Pancreas (tissue), 10 donors: Measurements from ENCODE around the gene ADORA2A. TPM values are rescaled to one million over a fixed set of nuclear protein-coding genes. Genes with fewer than 3 reads are reported as not detected.
"Not testable (repeated sequence)": the region's sequence is repeated elsewhere in the genome, so short reads cannot be mapped to it uniquely, and the experiment has no call there.

Experiments used
- ATAC-seq, 4 donors: fragments of 200-7000 bp; cut with Tn5 transposase; one replicate each; pipeline versions ENCODE4 v1.8.0 to v1.9.1; 2020; ENCODE audit warnings: mild to moderate bottlenecking in 4 of 4, moderate library complexity in 4 of 4
- DNase-seq, 6 donors: peaks; one replicate each; pipeline ENCODE4 v3.0.0-alpha.2; 2020
- FAIRE-seq: peaks from 2 replicates; lab custom pipeline; 2012; peaks lifted over from hg19 to GRCh38; lab: Jason Lieb, UNC
- H3K27ac ChIP-seq, 4 donors: fragments of 200-600 bp; sonication (generic); 1 replicate in 3 of 4; 2 replicates in 1 of 4; pipeline versions ENCODE4 v1.5.0 to v1.8.0; 2020
- H3K27me3 ChIP-seq, 4 donors: fragments of 200-600 bp; one replicate each; pipeline ENCODE4 v1.8.0; 2021
- H3K36me3 ChIP-seq, 3 donors: fragments of 200-600 bp; sonication (generic) in 1 of 3; one replicate each; pipeline versions ENCODE4 v1.5.0 to v1.8.0; 2020 to 2021
- H3K4me1 ChIP-seq, 3 donors: fragments of 200-600 bp; one replicate each; pipeline ENCODE4 v1.8.0; 2021
- H3K4me3 ChIP-seq, 4 donors: fragments of 200-600 bp; sonication (generic) in 2 of 4; one replicate each; pipeline versions ENCODE4 v1.5.0 to v1.8.0; 2020 to 2021
- H3K9me3 ChIP-seq, 4 donors: fragments of 200-600 bp; one replicate each; pipeline ENCODE4 v1.8.0; 2021
- WGBS, 2 donors: extraction: QIAGEN DNeasy Blood & Tissue Kit; methylation state at CpG; one replicate each; pipeline ENCODE4 v1.1.7; 2013; 5-methylcytosine and 5-hydroxymethylcytosine counted together
- intact Hi-C, 3 donors: fragments of 100-400 bp; cut with DNase I; formaldehyde crosslinking; loops; one replicate each; pipeline versions ENCODE4 v1.11.1 to v1.14.2; 2022
- polyA plus RNA-seq, 2 donors: library from polyadenylated mRNA; stranded (reverse); fragments of 200-250 nt; gene quantifications; one replicate each; pipeline ENCODE4 v1.2.3, GENCODE V29; 2013
- total RNA-seq, 6 donors: library from RNA; stranded (reverse); fragmentation: NEBNext Ultra II Directional in 4 of 6; extraction: Animal tissue kit (Norgen Biotek cat#: 25700) in 4 of 6; gene quantifications; one replicate each; pipeline versions ENCODE4 v1.2.1 to v1.2.4, GENCODE V29; 2021 to 2023
- TF ChIP-seq, protein P1 (sequence below), 4 donors: fragments of 200-600 bp; sonication (generic) in 3 of 4; IDR thresholded peaks; one replicate each; pipeline versions ENCODE4 v1.5.0 to v1.8.0; 2021; ENCODE audit warnings: antibody characterized with exemption in 4 of 4
- donor health status: healthy with polysubstance abuse.
- donor health status: DM: no; HTN: no; CAD: no; lungs with moderate emphysema.
- donor health status: DM: no; HTN: no; CAD: no.
- donor health status: control.
- donor health status: control.
- donor health status: Bipolar disorder and iron deficiency.
- donor health status: DM: yes; HTN: yes; CAD: no.
- donor health status: DM: no; HTN: no; CAD: no.
- donor health status: DM: no; HTN: no; CAD: no.
- donor health status: DM: yes; HTN: yes; CAD: no.

Gene ADORA2A
- total and polyA plus RNA-seq, 8 donors: 0.85 to 10.4 (median 1.6) TPM

DNA sequence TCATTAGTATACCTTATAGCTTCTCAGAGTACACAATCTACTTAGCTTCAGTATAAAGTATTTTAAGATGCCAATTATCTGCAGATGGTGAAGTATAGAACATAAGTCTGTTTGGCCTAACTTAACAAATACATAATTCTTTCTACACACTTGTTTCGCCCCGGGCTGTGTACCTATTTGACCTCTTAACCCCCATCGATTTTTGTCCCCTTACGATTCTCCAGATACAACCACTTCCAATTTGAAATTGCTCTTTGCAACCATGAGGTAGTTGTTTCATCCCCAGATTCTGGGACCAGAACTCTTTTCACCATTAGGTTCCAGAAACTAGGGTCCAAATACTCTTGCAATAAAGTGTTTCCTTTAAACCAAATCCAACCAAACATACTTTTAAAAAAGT, 57.8 kb downstream of the ADORA2A start:
- WGBS, 2 donors: 76 to 85% methylated on average over 4 of the region's 4 CpGs
- no peak for ATAC-seq
- Histone ChIP-seq H3K36me3 (no peaks in the 10 kb centered on the region), H3K27ac (no peak overlapping the region), H3K9me3 (no peaks in the 10 kb centered on the region), H3K4me1 (peaks cover 0 to 16% (median 6%) of the 10 kb centered on the region in 3 donors), H3K27me3 (no peaks in the 10 kb centered on the region), H3K4me3 (no peak overlapping the region)
- no peak for DNase-seq
- TF ChIP-seq, protein P1, sequence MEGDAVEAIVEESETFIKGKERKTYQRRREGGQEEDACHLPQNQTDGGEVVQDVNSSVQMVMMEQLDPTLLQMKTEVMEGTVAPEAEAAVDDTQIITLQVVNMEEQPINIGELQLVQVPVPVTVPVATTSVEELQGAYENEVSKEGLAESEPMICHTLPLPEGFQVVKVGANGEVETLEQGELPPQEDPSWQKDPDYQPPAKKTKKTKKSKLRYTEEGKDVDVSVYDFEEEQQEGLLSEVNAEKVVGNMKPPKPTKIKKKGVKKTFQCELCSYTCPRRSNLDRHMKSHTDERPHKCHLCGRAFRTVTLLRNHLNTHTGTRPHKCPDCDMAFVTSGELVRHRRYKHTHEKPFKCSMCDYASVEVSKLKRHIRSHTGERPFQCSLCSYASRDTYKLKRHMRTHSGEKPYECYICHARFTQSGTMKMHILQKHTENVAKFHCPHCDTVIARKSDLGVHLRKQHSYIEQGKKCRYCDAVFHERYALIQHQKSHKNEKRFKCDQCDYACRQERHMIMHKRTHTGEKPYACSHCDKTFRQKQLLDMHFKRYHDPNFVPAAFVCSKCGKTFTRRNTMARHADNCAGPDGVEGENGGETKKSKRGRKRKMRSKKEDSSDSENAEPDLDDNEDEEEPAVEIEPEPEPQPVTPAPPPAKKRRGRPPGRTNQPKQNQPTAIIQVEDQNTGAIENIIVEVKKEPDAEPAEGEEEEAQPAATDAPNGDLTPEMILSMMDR (IDR thresholded peaks at IDR 0.05): no peak
- intact Hi-C loops: no loop called here
- FAIRE-seq: no peak

DNA sequence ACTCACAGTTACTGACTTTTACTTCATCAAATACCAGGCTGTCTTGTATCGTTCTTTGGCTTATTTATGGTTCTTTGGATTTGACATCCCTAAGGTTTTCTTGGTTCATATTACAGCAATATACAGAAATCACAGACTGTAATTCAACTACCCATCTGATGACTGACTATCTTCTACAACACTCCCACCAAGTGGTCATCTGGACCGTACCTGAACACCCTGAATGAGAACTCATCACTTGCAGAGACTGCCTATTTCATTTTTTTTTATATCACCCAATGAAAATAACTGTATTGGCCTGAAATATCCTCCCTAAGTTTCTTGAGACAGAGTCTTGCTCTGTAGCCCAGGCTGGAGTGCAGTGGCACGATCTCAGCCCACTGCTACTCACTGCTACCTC, 58.2 kb downstream of the ADORA2A start:
- Histone ChIP-seq H3K4me3 (no peak overlapping the region), H3K36me3 (no peaks in the 10 kb centered on the region), H3K27me3 (no peaks in the 10 kb centered on the region), H3K27ac (no peak overlapping the region), H3K9me3 (no peaks in the 10 kb centered on the region), H3K4me1 (peaks cover 0 to 16% (median 6%) of the 10 kb centered on the region in 3 donors)
- TF ChIP-seq, protein P1 (IDR thresholded peaks at IDR 0.05): no peak
- intact Hi-C loops: no loop called here
- FAIRE-seq: no peak
- WGBS, 2 donors: 61 to 80% methylated on average over 3 of the region's 3 CpGs
- DNase-seq: no peak
- ATAC-seq: no peak

DNA sequence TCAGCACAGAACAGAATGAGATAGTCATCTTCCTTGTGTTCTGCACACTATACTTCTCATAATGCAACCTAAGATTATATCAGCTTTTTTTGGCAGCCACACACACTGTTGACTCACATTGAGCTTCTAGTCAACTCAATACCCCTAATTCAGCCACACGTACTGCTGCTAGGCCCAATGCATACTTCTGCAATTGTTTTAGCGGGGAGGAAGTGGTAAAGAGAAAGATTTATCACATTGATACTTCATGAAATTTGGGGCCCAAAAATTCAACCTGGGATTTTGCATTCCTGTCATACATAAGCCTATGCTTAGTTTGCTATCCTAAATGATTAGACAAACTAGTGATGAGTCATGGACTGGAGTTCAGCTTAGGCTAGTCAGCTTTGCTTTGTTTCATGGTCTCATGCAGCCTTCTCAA, 59.1 kb downstream of the ADORA2A start:
- ATAC-seq: no peak
- no peaks in the 10 kb centered on the region for H3K36me3 ChIP-seq
- H3K27ac ChIP-seq: no peak overlapping the region
- no peak for FAIRE-seq
- no peak for DNase-seq
- H3K4me1 ChIP-seq: peaks cover 0 to 16% (median 6%) of the 10 kb centered on the region in 3 donors
- H3K9me3 ChIP-seq: no peaks in the 10 kb centered on the region
- intact Hi-C loops: no loop called here
- TF ChIP-seq, protein P1 (IDR thresholded peaks at IDR 0.05): no peak
- no peaks in the 10 kb centered on the region for H3K27me3 ChIP-seq
- H3K4me3 ChIP-seq: no peak overlapping the region
- 89% methylated on average over 2 of the region's 2 CpGs for WGBS, 2 donors

DNA sequence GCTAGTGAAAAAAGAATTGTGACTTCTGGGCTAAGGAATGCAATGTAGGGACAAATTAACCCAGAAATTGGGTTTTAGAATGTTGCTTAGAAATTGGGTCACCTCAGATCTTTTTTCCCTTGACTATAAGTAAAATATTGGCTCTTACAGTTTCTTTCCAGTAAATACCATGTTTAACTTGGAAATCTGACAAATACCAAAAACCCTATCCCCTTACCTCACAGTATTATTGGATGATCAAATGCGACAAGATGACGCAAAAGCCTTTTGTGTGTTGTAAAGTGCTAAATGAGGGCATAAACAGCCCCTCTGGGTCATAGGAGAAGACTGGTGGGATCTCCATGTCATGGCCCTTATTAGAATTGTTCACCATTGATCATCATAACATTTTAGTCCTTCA, 61.6 kb downstream of the ADORA2A start:
- H3K36me3 ChIP-seq: no peaks in the 10 kb centered on the region
- no peak overlapping the region for H3K27ac ChIP-seq
- 46 to 78% methylated on average over 2 of the region's 2 CpGs for WGBS, 2 donors
- no peak for DNase-seq
- intact Hi-C loops: no loop called here
- no peaks in the 10 kb centered on the region for H3K9me3 ChIP-seq
- FAIRE-seq: no peak
- H3K27me3 ChIP-seq: peaks cover 0 to 1% (median 0%) of the 10 kb centered on the region in 4 donors
- no peak for ATAC-seq
- no peaks in the 10 kb centered on the region for H3K4me1 ChIP-seq
- TF ChIP-seq, protein P1 (IDR thresholded peaks at IDR 0.05): no peak
- no peak overlapping the region for H3K4me3 ChIP-seq

DNA sequence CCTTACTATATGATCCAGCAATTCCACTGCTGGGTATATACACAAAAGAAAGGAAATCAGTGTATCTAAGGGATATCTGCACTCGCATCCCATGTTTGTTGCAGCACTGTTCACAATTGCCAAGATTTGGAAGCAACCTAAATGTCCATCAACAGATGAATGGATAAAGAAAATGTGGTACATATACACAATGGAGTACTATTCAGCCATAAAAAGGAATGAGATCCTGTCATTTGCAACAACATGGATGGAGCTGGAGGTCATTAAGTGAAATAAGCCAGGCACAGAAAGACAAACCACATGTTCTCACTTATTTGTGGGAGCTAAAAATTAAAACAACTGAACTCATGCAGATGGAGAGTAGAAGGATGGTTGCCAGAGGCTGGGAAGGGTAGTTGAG, 62.0 kb downstream of the ADORA2A start:
- H3K9me3 ChIP-seq, intact Hi-C loops, ATAC-seq, H3K36me3 ChIP-seq, DNase-seq, H3K4me3 ChIP-seq, H3K27ac ChIP-seq, H3K4me1 ChIP-seq, H3K27me3 ChIP-seq, FAIRE-seq: not testable (repeated sequence)
- WGBS, 2 donors: 98% methylated on average over 1 of the region's 1 CpG

Other genes with a start within 250 kb of the ADORA2A start
- gene SUSD2, start 246.1 kb upstream of the ADORA2A start, total RNA-seq: 1 to 10 TPM in 4 of 6 donors, under 1 TPM in 2; 0.35 to 7.2 (median 1.6) TPM
- gene SUSD2, start 246.1 kb upstream of the ADORA2A start, polyA plus RNA-seq: 1 to 10 TPM; 3.1 to 3.4 TPM
- 10 to 100 TPM in 4 of 6 donors, 1 to 10 TPM in 2; 2.3 to 18.3 (median 11.4) TPM for gene GGT5, start 182.5 kb upstream of the ADORA2A start, total RNA-seq
- 10 to 100 TPM; 12.3 to 15.9 TPM for gene GGT5, start 182.5 kb upstream of the ADORA2A start, polyA plus RNA-seq
- 10 to 100 TPM; 25.7 to 36.3 (median 28.7) TPM for gene SPECC1L, start 156.8 kb upstream of the ADORA2A start, total RNA-seq
- 10 to 100 TPM in 1 of 2 donors, 1 to 10 TPM in 1; 8.6 to 10.4 TPM for gene SPECC1L, start 156.8 kb upstream of the ADORA2A start, polyA plus RNA-seq
- gene UPB1, start 67.7 kb downstream of the ADORA2A start, total RNA-seq: under 1 TPM; 0.08 to 0.32 (median 0.21) TPM
- gene UPB1, start 67.7 kb downstream of the ADORA2A start, polyA plus RNA-seq: 1 to 10 TPM in 1 of 2 donors, under 1 TPM in 1; 0.30 to 2.3 TPM
- 10 to 100 TPM; 41.0 to 55.2 (median 46.3) TPM for gene GUCD1, start 127.5 kb downstream of the ADORA2A start, total RNA-seq
- 10 to 100 TPM; 39.9 to 41.1 TPM for gene GUCD1, start 127.5 kb downstream of the ADORA2A start, polyA plus RNA-seq
- gene SNRPD3, start 128.4 kb downstream of the ADORA2A start, total RNA-seq: 10 to 100 TPM; 15.9 to 36.1 (median 27.8) TPM
- 10 to 100 TPM; 30.6 to 58.1 TPM for gene SNRPD3, start 128.4 kb downstream of the ADORA2A start, polyA plus RNA-seq
- gene LRRC75B, start 165.5 kb downstream of the ADORA2A start, total RNA-seq: 10 to 100 TPM in 3 of 6 donors, 1 to 10 TPM in 3; 8.3 to 20.2 (median 9.8) TPM
- 100 to 1,000 TPM; 101 to 106 TPM for gene LRRC75B, start 165.5 kb downstream of the ADORA2A start, polyA plus RNA-seq
- 10 to 100 TPM; 23.5 to 60.1 (median 42.8) TPM for gene GGT1, start 175.6 kb downstream of the ADORA2A start, total RNA-seq
- gene GGT1, start 175.6 kb downstream of the ADORA2A start, polyA plus RNA-seq: 100 to 1,000 TPM in 1 of 2 donors, 10 to 100 TPM in 1; 92.9 to 195 TPM